K562 (cell line): ENCODE results near the gene SCAMP3. TPM values are rescaled to one million over a fixed set of nuclear protein-coding genes. Genes with fewer than 3 reads are reported as not detected.

Source experiments
- ATF7 ChIP-seq: fragments of 450-650 bp; IDR thresholded peaks from 2 replicates; pipeline ENCODE4 v1.7.1; 2014; ENCODE audit warnings: mild to moderate bottlenecking, moderate library complexity
- HNRNPL ChIP-seq: fragments of 200-400 bp; formaldehyde crosslinking; IDR thresholded peaks from 2 replicates; pipeline ENCODE4 v1.6.1; 2017; ENCODE audit warnings: low read depth, mild to moderate bottlenecking, low read length
- ZNF174 ChIP-seq: fragments of 250-450 bp; sonication (Bioruptor Pico); IDR thresholded peaks from 2 replicates; pipeline ENCODE4 v1.4.0; 2020; ENCODE audit warnings: mild to moderate bottlenecking
- polyA plus RNA-seq, 8 experiments: library from polyadenylated mRNA; depleted of rRNA in 4 of 8; stranded (reverse) in 5 of 8; unstranded in 3 of 8; fragments of >200 nt; fragmentation: Nextera tagmentation in 2 of 8; fragmentation: Illumina TruSeq in 1 of 8; extraction: Ambion mirVana in 2 of 8; extraction: Trizol in 1 of 8; gene quantifications; 2 replicates each; pipeline versions ENCODE4 v1.2.1 to v1.2.3, GENCODE V29; 2011 to 2014; ENCODE audit warnings: inconsistent platforms in 1 of 8, missing spikeins in 1 of 8
- total RNA-seq, 7 experiments: library from RNA; depleted of rRNA in 6 of 7; stranded (reverse); fragments of >200 nt in 6 of 7; fragmentation: Illumina TruSeq in 2 of 7; extraction: Trizol in 2 of 7; gene quantifications; 2 replicates each; pipeline versions ENCODE4 v1.2.1 to v1.2.3, GENCODE V29; 2011 to 2021; ENCODE audit warnings: low replicate concordance in 1 of 7
- TF ChIP-seq, protein P1 (sequence below), 2 experiments: IDR thresholded peaks; 2 replicates each; pipeline ENCODE4 v1.6.1; 2011; ENCODE audit warnings: borderline replicate concordance in 1 of 2, control low read depth in 1 of 2, low read depth in 1 of 2, low read length in 1 of 2, mild to moderate bottlenecking in 1 of 2, mixed read lengths in 1 of 2, moderate library complexity in 1 of 2; ENCODE audit not compliant: insufficient read depth in 1 of 2, insufficient read length in 1 of 2, poor library complexity in 1 of 2, severe bottlenecking in 1 of 2; ENCODE audit errors: extremely low read depth in 1 of 2
- TF ChIP-seq, protein P2 (sequence below), 2 experiments: fragments of 450-650 bp; formaldehyde crosslinking in 1 of 2; IDR thresholded peaks; 2 replicates each; pipeline versions ENCODE4 v1.4.0 to v1.6.1; 2014 to 2020; ENCODE audit warnings: mild to moderate bottlenecking in 2 of 2, borderline replicate concordance in 1 of 2, low read depth in 1 of 2
- TF ChIP-seq, protein P3 (sequence below), 2 experiments: fragments of 450-650 bp; IDR thresholded peaks; 2 replicates each; pipeline ENCODE4 v1.6.1; 2016; ENCODE audit warnings: mild to moderate bottlenecking in 2 of 2, borderline replicate concordance in 1 of 2, low read depth in 1 of 2, moderate library complexity in 1 of 2

The SCAMP3 gene
- total and polyA plus RNA-seq, 9 of the 15 experiments (the other 6 are each of a cell fraction or from before 2014, with no cell fraction given): 14.2 to 131 (median 86.1) TPM

DNA sequence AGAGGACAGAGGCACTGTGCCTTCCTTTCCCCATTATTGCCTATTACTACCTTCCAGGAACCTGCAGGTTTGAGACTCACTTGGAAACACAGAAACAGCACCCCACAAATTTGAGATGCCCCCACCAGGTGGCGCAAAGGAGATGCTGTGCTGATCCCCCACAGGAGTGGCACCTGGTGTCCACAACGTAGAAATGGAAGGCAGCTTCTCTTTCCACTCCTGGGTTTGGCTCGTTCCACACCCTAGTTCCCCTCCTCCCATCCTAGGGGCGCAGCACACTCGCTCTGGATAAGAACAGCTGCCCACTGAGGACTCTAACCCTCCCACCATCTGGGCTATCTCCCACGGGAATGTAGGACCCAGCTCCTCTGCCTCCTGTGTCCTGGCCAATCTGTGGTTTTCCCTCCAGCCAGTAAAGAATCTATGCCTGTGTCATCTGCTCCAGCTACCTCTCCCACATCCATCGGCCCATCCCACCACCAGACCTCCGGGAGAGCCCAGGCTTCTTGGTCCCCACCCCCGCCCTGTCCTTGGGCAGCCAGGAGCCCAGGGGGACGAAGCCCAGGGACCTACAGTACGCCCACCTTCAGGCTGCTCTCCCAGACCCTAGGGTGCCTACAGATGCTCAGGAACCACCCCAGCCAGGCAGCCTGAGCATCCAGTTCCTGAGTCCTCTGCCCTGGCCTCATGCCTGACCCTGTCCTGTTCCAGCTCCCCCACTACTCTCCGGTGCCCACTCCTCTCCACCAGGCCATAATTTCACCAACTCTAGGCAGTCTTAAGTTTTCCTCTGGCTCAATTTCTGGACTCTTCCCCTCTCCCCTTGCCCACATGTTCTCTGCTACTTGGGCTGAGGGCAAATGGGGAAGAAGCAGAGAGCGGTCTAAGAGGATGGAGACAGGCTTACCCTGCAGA lies 55.0 kb downstream of the SCAMP3 start (continued):
- TF ChIP-seq, protein P1, sequence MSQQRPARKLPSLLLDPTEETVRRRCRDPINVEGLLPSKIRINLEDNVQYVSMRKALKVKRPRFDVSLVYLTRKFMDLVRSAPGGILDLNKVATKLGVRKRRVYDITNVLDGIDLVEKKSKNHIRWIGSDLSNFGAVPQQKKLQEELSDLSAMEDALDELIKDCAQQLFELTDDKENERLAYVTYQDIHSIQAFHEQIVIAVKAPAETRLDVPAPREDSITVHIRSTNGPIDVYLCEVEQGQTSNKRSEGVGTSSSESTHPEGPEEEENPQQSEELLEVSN (IDR thresholded peaks at IDR 0.05; ENCODE audit: borderline replicate concordance in 1 of 2, extremely low read depth in 1 of 2, insufficient read depth in 1 of 2, insufficient read length in 1 of 2, low read depth in 1 of 2, low read length in 1 of 2, poor library complexity in 1 of 2, severe bottlenecking in 1 of 2): peak in 1 of 2 experiments; percentile 38
- TF ChIP-seq, protein P2, sequence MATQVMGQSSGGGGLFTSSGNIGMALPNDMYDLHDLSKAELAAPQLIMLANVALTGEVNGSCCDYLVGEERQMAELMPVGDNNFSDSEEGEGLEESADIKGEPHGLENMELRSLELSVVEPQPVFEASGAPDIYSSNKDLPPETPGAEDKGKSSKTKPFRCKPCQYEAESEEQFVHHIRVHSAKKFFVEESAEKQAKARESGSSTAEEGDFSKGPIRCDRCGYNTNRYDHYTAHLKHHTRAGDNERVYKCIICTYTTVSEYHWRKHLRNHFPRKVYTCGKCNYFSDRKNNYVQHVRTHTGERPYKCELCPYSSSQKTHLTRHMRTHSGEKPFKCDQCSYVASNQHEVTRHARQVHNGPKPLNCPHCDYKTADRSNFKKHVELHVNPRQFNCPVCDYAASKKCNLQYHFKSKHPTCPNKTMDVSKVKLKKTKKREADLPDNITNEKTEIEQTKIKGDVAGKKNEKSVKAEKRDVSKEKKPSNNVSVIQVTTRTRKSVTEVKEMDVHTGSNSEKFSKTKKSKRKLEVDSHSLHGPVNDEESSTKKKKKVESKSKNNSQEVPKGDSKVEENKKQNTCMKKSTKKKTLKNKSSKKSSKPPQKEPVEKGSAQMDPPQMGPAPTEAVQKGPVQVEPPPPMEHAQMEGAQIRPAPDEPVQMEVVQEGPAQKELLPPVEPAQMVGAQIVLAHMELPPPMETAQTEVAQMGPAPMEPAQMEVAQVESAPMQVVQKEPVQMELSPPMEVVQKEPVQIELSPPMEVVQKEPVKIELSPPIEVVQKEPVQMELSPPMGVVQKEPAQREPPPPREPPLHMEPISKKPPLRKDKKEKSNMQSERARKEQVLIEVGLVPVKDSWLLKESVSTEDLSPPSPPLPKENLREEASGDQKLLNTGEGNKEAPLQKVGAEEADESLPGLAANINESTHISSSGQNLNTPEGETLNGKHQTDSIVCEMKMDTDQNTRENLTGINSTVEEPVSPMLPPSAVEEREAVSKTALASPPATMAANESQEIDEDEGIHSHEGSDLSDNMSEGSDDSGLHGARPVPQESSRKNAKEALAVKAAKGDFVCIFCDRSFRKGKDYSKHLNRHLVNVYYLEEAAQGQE (IDR thresholded peaks at IDR 0.05; ENCODE audit: borderline replicate concordance): peak; percentile 89
- TF ChIP-seq, protein P2 (CRISPR knock-in tag; IDR thresholded peaks at IDR 0.05; ENCODE audit: low read depth): no peak
- no peak for TF ChIP-seq HNRNPL
- TF ChIP-seq, protein P3, sequence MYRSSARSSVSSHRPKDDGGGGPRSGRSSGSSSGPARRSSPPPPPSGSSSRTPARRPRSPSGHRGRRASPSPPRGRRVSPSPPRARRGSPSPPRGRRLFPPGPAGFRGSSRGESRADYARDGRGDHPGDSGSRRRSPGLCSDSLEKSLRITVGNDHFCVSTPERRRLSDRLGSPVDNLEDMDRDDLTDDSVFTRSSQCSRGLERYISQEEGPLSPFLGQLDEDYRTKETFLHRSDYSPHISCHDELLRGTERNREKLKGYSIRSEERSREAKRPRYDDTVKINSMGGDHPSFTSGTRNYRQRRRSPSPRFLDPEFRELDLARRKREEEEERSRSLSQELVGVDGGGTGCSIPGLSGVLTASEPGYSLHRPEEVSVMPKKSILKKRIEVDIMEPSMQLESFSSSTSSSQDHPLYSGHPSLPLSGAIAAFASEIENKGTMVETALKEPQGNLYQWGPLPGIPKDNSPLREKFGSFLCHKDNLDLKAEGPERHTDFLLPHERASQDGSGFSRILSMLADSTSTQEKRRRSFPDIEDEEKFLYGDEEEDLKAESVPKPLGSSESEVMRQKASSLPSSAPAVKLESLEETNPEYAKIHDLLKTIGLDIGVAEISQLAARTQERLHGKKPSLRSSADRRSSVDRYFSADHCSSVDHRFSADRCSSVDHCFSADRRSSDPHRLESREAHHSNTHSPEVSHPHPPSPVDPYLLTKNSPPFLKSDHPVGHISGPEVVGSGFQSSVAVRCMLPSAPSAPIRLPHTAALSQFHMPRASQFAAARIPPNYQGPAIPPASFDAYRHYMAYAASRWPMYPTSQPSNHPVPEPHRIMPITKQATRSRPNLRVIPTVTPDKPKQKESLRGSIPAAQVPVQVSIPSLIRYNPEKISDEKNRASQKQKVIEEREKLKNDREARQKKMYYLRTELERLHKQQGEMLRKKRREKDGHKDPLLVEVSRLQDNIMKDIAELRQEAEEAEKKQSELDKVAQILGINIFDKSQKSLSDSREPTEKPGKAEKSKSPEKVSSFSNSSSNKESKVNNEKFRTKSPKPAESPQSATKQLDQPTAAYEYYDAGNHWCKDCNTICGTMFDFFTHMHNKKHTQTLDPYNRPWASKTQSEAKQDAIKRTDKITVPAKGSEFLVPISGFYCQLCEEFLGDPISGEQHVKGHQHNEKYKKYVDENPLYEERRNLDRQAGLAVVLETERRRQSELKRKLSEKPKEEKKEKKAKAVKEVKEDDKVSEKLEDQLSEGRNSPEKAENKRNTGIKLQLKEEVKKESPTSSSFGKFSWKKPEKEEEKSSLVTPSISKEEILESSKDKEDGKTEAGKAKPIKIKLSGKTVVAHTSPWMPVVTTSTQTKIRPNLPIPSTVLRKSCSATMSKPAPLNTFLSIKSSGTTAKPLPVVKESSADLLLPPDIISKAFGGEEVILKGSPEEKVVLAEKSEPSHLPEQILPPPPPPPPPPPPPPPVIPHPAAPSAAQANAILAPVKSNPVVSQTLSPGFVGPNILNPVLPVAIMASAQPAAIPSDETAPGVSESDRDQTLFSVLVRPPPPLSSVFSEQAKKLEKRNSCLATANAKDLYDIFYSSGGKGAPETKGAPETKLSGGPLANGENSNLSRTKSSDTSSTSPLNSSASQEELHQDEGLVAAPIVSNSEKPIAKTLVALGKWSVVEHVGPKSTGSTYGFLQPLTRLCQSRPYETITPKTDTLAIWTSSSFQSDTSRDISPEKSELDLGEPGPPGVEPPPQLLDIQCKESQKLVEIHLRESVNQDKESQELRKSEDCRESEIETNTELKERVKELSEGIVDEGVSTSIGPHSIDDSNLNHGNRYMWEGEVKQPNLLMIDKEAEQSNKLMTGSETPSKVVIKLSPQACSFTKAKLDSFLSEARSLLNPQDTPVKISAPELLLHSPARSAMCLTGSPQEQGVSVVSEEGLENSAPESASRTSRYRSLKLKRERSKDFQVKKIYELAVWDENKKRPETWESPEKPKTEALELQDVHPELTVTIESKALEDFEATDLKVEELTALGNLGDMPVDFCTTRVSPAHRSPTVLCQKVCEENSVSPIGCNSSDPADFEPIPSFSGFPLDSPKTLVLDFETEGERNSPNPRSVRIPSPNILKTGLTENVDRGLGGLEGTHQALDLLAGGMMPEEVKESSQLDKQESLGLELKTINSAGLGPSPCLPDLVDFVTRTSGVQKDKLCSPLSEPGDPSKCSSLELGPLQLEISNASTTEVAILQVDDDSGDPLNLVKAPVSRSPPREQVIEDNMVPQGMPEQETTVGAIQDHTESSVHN (IDR thresholded peaks at IDR 0.05; ENCODE audit: borderline replicate concordance in 1 of 2, low read depth in 1 of 2): no peak
- TF ChIP-seq ZNF174 (CRISPR knock-in tag): no peak
- TF ChIP-seq ATF7: 0 out of 2 replicates have a peak, but pooled peaks have one; percentile 13
